PC-9 (cell line): ENCODE data around the gene HPCAL1.

Source experiments
- EZH2 ChIP-seq: fragments of 200-600 bp; sonication (generic); IDR thresholded peaks from 2 replicates; pipeline ENCODE4 v1.8.0; 2017; ENCODE audit warnings: antibody characterized with exemption, low read depth
- TF ChIP-seq, protein P1 (sequence below): fragments of 200-600 bp; sonication (generic); conservative IDR thresholded peaks from 2 replicates; pipeline ENCODE4 v1.6.1; 2017; ENCODE audit warnings: mixed run types, antibody characterized with exemption, mild to moderate bottlenecking, moderate library complexity

DNA sequence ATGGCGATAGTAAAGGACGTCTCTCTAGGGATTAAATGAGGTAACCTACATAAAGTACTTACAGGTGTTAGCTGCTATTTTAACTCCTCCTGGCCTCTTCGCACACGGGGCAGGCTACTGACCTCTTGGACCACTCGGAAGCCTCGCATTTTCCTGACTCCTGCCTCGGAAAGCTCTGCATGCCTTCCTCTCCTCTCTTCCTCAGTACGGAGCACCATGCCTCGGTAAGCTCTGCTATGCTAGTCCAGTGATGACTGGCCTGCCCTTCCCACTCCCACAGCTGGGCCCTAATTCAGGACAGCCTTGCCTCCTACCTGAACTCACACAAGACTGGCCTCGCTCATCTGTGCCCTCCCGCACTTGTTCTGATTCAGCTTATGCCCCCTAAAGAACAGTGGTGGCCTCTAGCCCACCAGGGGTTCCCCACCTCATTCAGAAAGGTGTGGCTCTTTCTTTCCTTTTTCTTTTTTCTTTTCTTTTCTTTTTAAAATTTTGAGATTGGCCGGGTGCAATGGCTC is 22.7 kb upstream of the HPCAL1 start:
- TF ChIP-seq, protein P1, sequence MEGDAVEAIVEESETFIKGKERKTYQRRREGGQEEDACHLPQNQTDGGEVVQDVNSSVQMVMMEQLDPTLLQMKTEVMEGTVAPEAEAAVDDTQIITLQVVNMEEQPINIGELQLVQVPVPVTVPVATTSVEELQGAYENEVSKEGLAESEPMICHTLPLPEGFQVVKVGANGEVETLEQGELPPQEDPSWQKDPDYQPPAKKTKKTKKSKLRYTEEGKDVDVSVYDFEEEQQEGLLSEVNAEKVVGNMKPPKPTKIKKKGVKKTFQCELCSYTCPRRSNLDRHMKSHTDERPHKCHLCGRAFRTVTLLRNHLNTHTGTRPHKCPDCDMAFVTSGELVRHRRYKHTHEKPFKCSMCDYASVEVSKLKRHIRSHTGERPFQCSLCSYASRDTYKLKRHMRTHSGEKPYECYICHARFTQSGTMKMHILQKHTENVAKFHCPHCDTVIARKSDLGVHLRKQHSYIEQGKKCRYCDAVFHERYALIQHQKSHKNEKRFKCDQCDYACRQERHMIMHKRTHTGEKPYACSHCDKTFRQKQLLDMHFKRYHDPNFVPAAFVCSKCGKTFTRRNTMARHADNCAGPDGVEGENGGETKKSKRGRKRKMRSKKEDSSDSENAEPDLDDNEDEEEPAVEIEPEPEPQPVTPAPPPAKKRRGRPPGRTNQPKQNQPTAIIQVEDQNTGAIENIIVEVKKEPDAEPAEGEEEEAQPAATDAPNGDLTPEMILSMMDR = no peak
- TF ChIP-seq EZH2 = no peak
